ENCODE measurements around the gene CNOT3. TPM values are rescaled to one million over a fixed set of nuclear protein-coding genes. Genes with fewer than 3 reads are reported as not detected.

CNOT3 gene
- total RNA-seq, 1 donor from 2014 or later = 39.4 TPM

GRCh38 chr19:54125713-54126112, 11.8 kb upstream of the CNOT3 start:
- no peak overlapping the region for H3K4me3 ChIP-seq
- intact Hi-C loops (cut with DNase I) = no loop called here
- ATAC-seq = no peak
- H3K36me3 ChIP-seq = peaks cover 92% of the 10 kb centered on the region
- no peak for TF ChIP-seq CTCF (IDR thresholded peaks at IDR 0.05)
- no peaks in the 10 kb centered on the region for H3K9me3 ChIP-seq
- peak; percentile 51 for DNase-seq
- no peaks in the 10 kb centered on the region for H3K4me1 ChIP-seq
- H3K27ac ChIP-seq = no peak overlapping the region
- H3K27me3 ChIP-seq = no peaks in the 10 kb centered on the region

DNA sequence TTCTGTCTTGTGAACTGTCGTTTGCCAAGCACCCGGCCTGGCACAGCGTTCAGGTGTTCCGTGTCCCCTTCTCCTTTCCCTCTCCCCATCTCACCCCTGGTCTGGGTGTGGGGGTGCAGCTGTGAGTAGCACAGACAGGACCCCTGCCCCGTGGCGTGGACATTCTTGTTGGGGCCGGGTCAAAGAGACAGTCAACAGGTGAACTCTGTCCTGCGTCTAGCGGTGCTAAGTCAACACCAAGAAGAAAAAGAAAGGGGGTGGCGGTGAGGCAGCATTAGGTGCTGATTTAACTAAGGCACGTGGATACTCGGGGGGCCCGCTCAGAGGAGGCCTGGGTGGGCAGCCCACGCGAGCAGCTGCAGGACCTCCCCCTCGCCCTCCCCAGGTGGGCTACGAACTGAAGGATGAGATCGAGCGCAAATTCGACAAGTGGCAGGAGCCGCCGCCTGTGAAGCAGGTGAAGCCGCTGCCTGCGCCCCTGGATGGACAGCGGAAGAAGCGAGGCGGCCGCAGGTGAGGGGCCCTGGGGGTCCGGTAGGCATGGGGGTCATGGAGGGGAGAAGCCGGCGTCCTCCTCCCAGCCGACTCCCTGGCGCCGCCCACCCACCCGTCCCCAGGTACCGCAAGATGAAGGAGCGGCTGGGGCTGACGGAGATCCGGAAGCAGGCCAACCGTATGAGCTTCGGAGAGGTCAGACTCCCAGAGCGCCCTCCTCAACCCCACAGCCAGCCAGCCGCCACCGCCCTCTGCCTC, 9.7 kb upstream of the CNOT3 start:
- TF ChIP-seq CTCF (IDR thresholded peaks at IDR 0.05) = no peak
- intact Hi-C loops (cut with DNase I) = no loop called here
- H3K36me3 ChIP-seq = peaks cover 85% of the 10 kb centered on the region
- no peak overlapping the region for H3K27ac ChIP-seq
- no peak overlapping the region for H3K4me3 ChIP-seq
- no peaks in the 10 kb centered on the region for H3K9me3 ChIP-seq
- no peaks in the 10 kb centered on the region for H3K27me3 ChIP-seq
- ATAC-seq (no peak), DNase-seq (no peak)
- no peaks in the 10 kb centered on the region for H3K4me1 ChIP-seq

- Histone ChIP-seq H3K27me3 (no peaks in the 10 kb centered on the region), H3K9me3 (no peaks in the 10 kb centered on the region), H3K36me3 (peaks cover 80% of the 10 kb centered on the region), H3K4me1 (no peaks in the 10 kb centered on the region), H3K4me3 (no peak overlapping the region), H3K27ac (no peak overlapping the region)
- intact Hi-C loops (cut with DNase I) = no loop called here
- ATAC-seq = no peak
- no peak for TF ChIP-seq CTCF (IDR thresholded peaks at IDR 0.05)
- DNase-seq = peak; percentile 53
Observed at GRCh38 chr19:54128441-54128725, 9.2 kb upstream of the CNOT3 start.

GRCh38 chr19:54128796-54129616, 8.6 kb upstream of the CNOT3 start:
- intact Hi-C loops (cut with DNase I) = no loop called here
- H3K27ac ChIP-seq = no peak overlapping the region
- no peaks in the 10 kb centered on the region for H3K4me1 ChIP-seq
- TF ChIP-seq CTCF (IDR thresholded peaks at IDR 0.05) = no peak
- no peak for DNase-seq
- ATAC-seq = no peak
- no peaks in the 10 kb centered on the region for H3K27me3 ChIP-seq
- no peak overlapping the region for H3K4me3 ChIP-seq
- peaks cover 74% of the 10 kb centered on the region for H3K36me3 ChIP-seq
- no peaks in the 10 kb centered on the region for H3K9me3 ChIP-seq

DNA sequence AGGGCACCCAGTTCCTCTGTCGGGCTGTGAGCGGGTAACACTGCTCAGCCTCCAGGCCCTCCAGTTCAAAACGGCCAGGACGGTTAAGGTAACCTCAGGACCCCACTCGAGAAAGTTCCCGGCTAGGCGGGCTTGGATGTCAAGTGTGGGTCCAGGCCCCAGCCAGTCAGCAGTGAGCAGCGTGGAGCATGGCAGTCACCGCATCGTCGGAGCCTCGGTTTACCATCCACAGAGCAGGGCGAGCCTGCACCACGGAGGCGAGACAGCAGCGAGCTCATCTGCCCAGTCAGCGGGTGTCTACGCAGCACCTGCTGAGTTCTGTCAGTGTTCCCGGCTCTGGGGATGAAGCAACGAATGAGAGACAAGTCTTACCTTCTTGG, 8.0 kb upstream of the CNOT3 start:
- Histone ChIP-seq H3K36me3 (peaks cover 68% of the 10 kb centered on the region), H3K27me3 (no peaks in the 10 kb centered on the region), H3K4me1 (no peaks in the 10 kb centered on the region), H3K27ac (no peak overlapping the region), H3K9me3 (no peaks in the 10 kb centered on the region), H3K4me3 (no peak overlapping the region)
- intact Hi-C loops (cut with DNase I) = no loop called here
- DNase-seq (no peak), ATAC-seq (no peak)
- no peak for TF ChIP-seq CTCF (IDR thresholded peaks at IDR 0.05)

Data from upper lobe of right lung (tissue), 1 donor.